ENCODE results near the gene ADAMTS2.

ADAMTS2 gene

GRCh38 chr5:179303451-179304200 lies 41.6 kb downstream of the ADAMTS2 start:
- no peak overlapping the region for H3K4me2 ChIP-seq (ENCODE audit: low read depth, low read length, poor library complexity, severe bottlenecking)
- H3K9me3 ChIP-seq (ENCODE audit: insufficient read depth, low read length) = no peaks in the 10 kb centered on the region
- no peak overlapping the region for H3K27ac ChIP-seq (ENCODE audit: low read depth, low read length)
- no peaks in the 10 kb centered on the region for H3F3A ChIP-seq (ENCODE audit: insufficient read depth)
- no peak for TF ChIP-seq EZH2phosphoT487 (conservative IDR thresholded peaks at IDR 0.05; ENCODE audit: low read length)
- TF ChIP-seq CTCF (IDR thresholded peaks at IDR 0.05; ENCODE audit: insufficient read depth, low read length, poor library complexity, severe bottlenecking) = no peak
- H3K4me3 ChIP-seq (ENCODE audit: insufficient read depth, low read length, poor library complexity, severe bottlenecking) = no peak overlapping the region
- no peaks in the 10 kb centered on the region for H3K27me3 ChIP-seq (ENCODE audit: low read length)
- no peaks in the 10 kb centered on the region for H3K36me3 ChIP-seq (ENCODE audit: low read length)
- H3K9me2 ChIP-seq (replicated peaks; ENCODE audit: insufficient read depth, low read length) = no peaks in the 10 kb centered on the region
- H3K79me2 ChIP-seq (ENCODE audit: insufficient read depth, low read length) = no peaks in the 10 kb centered on the region
- no peak overlapping the region for H3K9ac ChIP-seq (ENCODE audit: low read length)
- H2AFZ ChIP-seq (ENCODE audit: low read depth, low read length, severe bottlenecking) = no peak overlapping the region
- no peaks in the 10 kb centered on the region for H4K20me1 ChIP-seq (ENCODE audit: low read depth, low read length)

DNA sequence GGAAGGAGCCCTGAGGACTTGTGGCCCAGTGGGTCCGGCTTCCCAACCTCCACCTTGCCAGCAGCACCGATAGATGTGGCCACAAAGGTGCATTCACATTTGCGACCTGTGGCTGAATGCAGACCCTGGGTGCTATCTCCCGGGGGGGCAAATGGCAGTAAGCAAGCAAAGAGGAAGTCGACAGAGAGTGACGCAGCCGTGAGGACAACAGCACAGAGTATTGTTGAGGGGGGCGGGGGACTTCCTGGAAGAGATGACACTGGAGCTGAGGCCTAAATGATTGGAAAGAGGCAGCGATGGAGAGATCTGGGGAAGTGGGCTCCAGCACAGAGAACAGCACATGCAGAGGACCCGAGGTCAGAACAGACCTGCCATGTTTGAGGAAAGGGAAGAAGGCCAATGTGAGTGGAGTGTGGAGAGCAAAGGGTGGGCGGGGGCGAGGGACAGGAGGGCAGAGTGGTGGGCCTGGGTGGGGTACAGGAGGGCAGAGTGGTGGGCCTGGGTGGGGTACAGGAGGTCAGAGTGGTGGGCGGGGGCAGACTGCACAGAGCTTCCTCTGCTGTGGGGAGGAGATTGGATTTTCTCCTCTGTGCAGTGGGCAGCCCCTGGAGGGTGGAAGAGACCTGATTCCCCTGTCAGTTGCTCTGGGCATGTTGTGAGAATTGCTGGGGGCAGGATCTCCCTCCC lies 42.6 kb downstream of the ADAMTS2 start:
- H3K36me3 ChIP-seq (ENCODE audit: low read length) = no peaks in the 10 kb centered on the region
- no peak overlapping the region for H3K4me3 ChIP-seq (ENCODE audit: insufficient read depth, low read length, poor library complexity, severe bottlenecking)
- no peaks in the 10 kb centered on the region for H3K9me2 ChIP-seq (replicated peaks; ENCODE audit: insufficient read depth, low read length)
- no peaks in the 10 kb centered on the region for H3K27me3 ChIP-seq (ENCODE audit: low read length)
- H3K9ac ChIP-seq (ENCODE audit: low read length) = no peak overlapping the region
- no peaks in the 10 kb centered on the region for H3F3A ChIP-seq (ENCODE audit: insufficient read depth)
- H3K27ac ChIP-seq (ENCODE audit: low read depth, low read length) = no peak overlapping the region
- H4K20me1 ChIP-seq (ENCODE audit: low read depth, low read length) = no peaks in the 10 kb centered on the region
- H2AFZ ChIP-seq (ENCODE audit: low read depth, low read length, severe bottlenecking) = no peak overlapping the region
- TF ChIP-seq EZH2phosphoT487 (conservative IDR thresholded peaks at IDR 0.05; ENCODE audit: low read length) (no peak), CTCF (IDR thresholded peaks at IDR 0.05; ENCODE audit: insufficient read depth, low read length, poor library complexity, severe bottlenecking) (no peak)
- H3K9me3 ChIP-seq (ENCODE audit: insufficient read depth, low read length) = no peaks in the 10 kb centered on the region
- no peaks in the 10 kb centered on the region for H3K79me2 ChIP-seq (ENCODE audit: insufficient read depth, low read length)
- H3K4me2 ChIP-seq (ENCODE audit: low read depth, low read length, poor library complexity, severe bottlenecking) = no peak overlapping the region

- H3K9me3 ChIP-seq (ENCODE audit: insufficient read depth, low read length) = no peaks in the 10 kb centered on the region
- H3K9ac ChIP-seq (ENCODE audit: low read length) = no peak overlapping the region
- no peaks in the 10 kb centered on the region for H3K36me3 ChIP-seq (ENCODE audit: low read length)
- no peaks in the 10 kb centered on the region for H4K20me1 ChIP-seq (ENCODE audit: low read depth, low read length)
- TF ChIP-seq EZH2phosphoT487 (conservative IDR thresholded peaks at IDR 0.05; ENCODE audit: low read length) (no peak), CTCF (IDR thresholded peaks at IDR 0.05; ENCODE audit: insufficient read depth, low read length, poor library complexity, severe bottlenecking) (no peak)
- H3K9me2 ChIP-seq (replicated peaks; ENCODE audit: insufficient read depth, low read length) = no peaks in the 10 kb centered on the region
- no peak overlapping the region for H3K27ac ChIP-seq (ENCODE audit: low read depth, low read length)
- no peaks in the 10 kb centered on the region for H3F3A ChIP-seq (ENCODE audit: insufficient read depth)
- no peaks in the 10 kb centered on the region for H3K27me3 ChIP-seq (ENCODE audit: low read length)
- H2AFZ ChIP-seq (ENCODE audit: low read depth, low read length, severe bottlenecking) = no peak overlapping the region
- H3K4me3 ChIP-seq (ENCODE audit: insufficient read depth, low read length, poor library complexity, severe bottlenecking) = no peak overlapping the region
- no peak overlapping the region for H3K4me2 ChIP-seq (ENCODE audit: low read depth, low read length, poor library complexity, severe bottlenecking)
- H3K79me2 ChIP-seq (ENCODE audit: insufficient read depth, low read length) = no peaks in the 10 kb centered on the region
Observed at GRCh38 chr5:179301796-179302195, 43.5 kb downstream of the ADAMTS2 start.
